Upper lobe of left lung (tissue), 4 donors: ENCODE data around the gene ZNF576.

Source experiments
- EP300 ChIP-seq, 4 donors: sonication (generic); formaldehyde crosslinking; IDR thresholded peaks; one replicate each; pipeline ENCODE4 v1.5.1; 2017; ENCODE audit warnings: antibody characterized with exemption in 4 of 4, control low read depth in 2 of 4
- POLR2A ChIP-seq, 4 donors: fragments of 450-650 bp; IDR thresholded peaks; one replicate each; pipeline ENCODE4 v1.5.1; 2016 to 2017; ENCODE audit warnings: antibody characterized with exemption in 4 of 4, mild to moderate bottlenecking in 2 of 4
- POLR2AphosphoS5 ChIP-seq, 2 donors: sonication (generic); formaldehyde crosslinking; IDR thresholded peaks; one replicate each; pipeline ENCODE4 v1.5.1; 2017; ENCODE audit warnings: antibody characterized with exemption in 2 of 2
- TF ChIP-seq, protein P1 (sequence below), 6 experiments: fragments of 450-650 bp in 4 of 6; fragments of 200-600 bp in 2 of 6; sonication (generic) in 2 of 6; IDR thresholded peaks; one replicate each; pipeline ENCODE4 v1.5.1; 2016 to 2019; ENCODE audit warnings: antibody characterized with exemption in 6 of 6

DNA sequence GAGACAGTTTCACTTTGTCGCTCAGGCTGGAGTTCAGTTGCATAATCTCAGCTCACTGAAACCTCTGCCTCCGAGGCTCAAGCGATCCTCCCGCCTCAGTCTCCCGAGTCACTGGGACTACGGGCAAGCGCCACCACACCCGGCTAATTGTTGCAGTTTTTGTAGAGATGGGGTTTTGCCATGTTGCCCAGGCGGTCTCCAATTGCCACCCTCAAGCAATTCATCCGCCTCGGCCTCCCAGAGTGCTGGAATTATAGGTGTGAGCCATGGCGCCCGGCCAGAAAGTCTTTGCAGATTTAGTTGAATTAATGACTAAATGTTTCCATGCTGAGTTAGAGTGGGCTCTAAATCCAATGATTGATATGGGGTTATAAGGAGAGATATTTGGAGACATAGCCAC, 47.8 kb downstream of the ZNF576 start:
- TF ChIP-seq, protein P1, sequence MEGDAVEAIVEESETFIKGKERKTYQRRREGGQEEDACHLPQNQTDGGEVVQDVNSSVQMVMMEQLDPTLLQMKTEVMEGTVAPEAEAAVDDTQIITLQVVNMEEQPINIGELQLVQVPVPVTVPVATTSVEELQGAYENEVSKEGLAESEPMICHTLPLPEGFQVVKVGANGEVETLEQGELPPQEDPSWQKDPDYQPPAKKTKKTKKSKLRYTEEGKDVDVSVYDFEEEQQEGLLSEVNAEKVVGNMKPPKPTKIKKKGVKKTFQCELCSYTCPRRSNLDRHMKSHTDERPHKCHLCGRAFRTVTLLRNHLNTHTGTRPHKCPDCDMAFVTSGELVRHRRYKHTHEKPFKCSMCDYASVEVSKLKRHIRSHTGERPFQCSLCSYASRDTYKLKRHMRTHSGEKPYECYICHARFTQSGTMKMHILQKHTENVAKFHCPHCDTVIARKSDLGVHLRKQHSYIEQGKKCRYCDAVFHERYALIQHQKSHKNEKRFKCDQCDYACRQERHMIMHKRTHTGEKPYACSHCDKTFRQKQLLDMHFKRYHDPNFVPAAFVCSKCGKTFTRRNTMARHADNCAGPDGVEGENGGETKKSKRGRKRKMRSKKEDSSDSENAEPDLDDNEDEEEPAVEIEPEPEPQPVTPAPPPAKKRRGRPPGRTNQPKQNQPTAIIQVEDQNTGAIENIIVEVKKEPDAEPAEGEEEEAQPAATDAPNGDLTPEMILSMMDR (IDR thresholded peaks at IDR 0.05), result no peak
- no peak for TF ChIP-seq POLR2AphosphoS5 (IDR thresholded peaks at IDR 0.05)
- no peak for TF ChIP-seq POLR2A (IDR thresholded peaks at IDR 0.05)
- no peak for TF ChIP-seq EP300 (IDR thresholded peaks at IDR 0.05)
